Measurements from ENCODE around the gene MRPS25. TPM values are rescaled to one million over a fixed set of nuclear protein-coding genes. Genes with fewer than 3 reads are reported as not detected.

Gene MRPS25
- total and polyA plus RNA-seq, 9 of the 15 experiments (the other 6 are each of a cell fraction or from before 2014, with no cell fraction given): 34.3 to 129 (median 78.2) TPM

DNA sequence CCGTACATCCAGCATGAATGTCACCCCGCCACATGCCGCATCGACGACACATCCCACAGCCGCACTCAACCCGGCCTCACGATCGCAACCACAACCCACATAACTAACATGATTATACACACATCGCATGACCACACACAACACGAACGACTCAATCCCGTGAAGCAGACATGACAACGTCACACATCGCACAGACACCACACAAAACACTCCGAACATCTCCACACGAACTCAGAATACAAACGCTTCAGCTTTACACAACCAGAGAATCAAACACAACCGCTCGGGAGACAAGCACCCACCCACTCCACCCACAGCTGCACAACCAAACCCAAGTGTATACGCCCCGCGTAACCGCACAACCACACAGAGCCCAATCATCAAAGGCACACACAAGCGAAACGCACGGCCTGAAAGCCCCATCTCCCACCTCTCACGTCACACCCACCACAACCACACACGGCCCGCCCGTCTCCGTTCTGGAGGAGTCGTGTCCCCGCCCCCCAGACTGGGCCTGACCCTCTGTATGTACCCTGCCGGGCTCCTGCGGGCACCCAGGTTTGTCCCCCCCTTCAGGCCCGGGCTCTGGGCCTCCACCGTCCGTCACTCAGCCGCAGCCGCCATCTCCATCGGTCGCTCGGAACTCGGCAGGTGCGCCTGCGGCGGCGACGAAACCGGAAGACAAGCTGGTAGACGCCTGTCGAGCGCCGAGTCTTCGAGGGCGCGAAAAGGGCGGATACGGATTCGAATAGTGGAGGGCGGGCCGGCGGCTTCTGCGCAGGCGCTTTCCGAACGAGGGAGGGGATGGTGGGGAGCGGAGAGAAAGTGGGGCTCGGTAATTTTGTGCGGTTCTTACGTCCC is 33.6 kb upstream of the MRPS25 start, which contains the start of gene RBSN (continued):
- TF ChIP-seq, protein P1, sequence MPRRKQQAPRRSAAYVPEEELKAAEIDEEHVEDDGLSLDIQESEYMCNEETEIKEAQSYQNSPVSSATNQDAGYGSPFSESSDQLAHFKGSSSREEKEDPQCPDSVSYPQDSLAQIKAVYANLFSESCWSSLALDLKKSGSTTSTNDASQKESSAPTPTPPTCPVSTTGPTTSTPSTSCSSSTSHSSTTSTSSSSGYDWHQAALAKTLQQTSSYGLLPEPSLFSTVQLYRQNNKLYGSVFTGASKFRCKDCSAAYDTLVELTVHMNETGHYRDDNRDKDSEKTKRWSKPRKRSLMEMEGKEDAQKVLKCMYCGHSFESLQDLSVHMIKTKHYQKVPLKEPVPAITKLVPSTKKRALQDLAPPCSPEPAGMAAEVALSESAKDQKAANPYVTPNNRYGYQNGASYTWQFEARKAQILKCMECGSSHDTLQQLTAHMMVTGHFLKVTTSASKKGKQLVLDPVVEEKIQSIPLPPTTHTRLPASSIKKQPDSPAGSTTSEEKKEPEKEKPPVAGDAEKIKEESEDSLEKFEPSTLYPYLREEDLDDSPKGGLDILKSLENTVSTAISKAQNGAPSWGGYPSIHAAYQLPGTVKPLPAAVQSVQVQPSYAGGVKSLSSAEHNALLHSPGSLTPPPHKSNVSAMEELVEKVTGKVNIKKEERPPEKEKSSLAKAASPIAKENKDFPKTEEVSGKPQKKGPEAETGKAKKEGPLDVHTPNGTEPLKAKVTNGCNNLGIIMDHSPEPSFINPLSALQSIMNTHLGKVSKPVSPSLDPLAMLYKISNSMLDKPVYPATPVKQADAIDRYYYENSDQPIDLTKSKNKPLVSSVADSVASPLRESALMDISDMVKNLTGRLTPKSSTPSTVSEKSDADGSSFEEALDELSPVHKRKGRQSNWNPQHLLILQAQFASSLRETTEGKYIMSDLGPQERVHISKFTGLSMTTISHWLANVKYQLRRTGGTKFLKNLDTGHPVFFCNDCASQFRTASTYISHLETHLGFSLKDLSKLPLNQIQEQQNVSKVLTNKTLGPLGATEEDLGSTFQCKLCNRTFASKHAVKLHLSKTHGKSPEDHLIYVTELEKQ (CRISPR knock-in tag; IDR thresholded peaks at IDR 0.05): no peak
- no peak for TF ChIP-seq EWSR1 (IDR thresholded peaks at IDR 0.05; ENCODE audit: borderline replicate concordance, low read depth, partially characterized antibody)
- TF ChIP-seq KAT7 (CRISPR knock-in tag; IDR thresholded peaks at IDR 0.05; ENCODE audit: borderline replicate concordance): peak; percentile 91; the same call in 1 of the 2 replicates
- TF ChIP-seq GATA2 (CRISPR knock-in tag; IDR thresholded peaks at IDR 0.05): no peak
- TF ChIP-seq, protein P2, sequence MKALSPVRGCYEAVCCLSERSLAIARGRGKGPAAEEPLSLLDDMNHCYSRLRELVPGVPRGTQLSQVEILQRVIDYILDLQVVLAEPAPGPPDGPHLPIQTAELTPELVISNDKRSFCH (CRISPR knock-in tag; IDR thresholded peaks at IDR 0.05): no peak
- TF ChIP-seq, protein P2 (tag; IDR thresholded peaks at IDR 0.05): peak; percentile 68; the same call in 1 of the 2 replicates
- peak; percentile 75; the same call in 1 of the 2 replicates for TF ChIP-seq ZBTB7A (IDR thresholded peaks at IDR 0.05; ENCODE audit: borderline replicate concordance, control insufficient read depth, low read depth, low read length)
- peak; percentile 61 for TF ChIP-seq POU5F1 (IDR thresholded peaks at IDR 0.05; ENCODE audit: borderline replicate concordance, low read depth, low read length, partially characterized antibody)
- no peak for TF ChIP-seq BACH1 (tag; IDR thresholded peaks at IDR 0.05)
- TF ChIP-seq SAP30 (IDR thresholded peaks at IDR 0.05; ENCODE audit: borderline replicate concordance, insufficient read depth, low read depth, low read length, poor library complexity, severe bottlenecking): peak; percentile 77
- TF ChIP-seq RAD51 (IDR thresholded peaks at IDR 0.05; ENCODE audit: borderline replicate concordance, low read depth): peak; percentile 64
- peak; percentile 100 for TF ChIP-seq ELF2 (CRISPR knock-in tag; IDR thresholded peaks at IDR 0.05)
- peak; percentile 72; the same call in 1 of the 2 replicates for TF ChIP-seq ZZZ3 (IDR thresholded peaks at IDR 0.05)
- peak; percentile 70 for TF ChIP-seq BHLHE40 (IDR thresholded peaks at IDR 0.05; ENCODE audit: low read length)
- TF ChIP-seq CREB1 (IDR thresholded peaks at IDR 0.05): peak; percentile 91
- TF ChIP-seq CREB1 (CRISPR knock-in tag; IDR thresholded peaks at IDR 0.05): peak; percentile 95
- TF ChIP-seq ZBTB9 (CRISPR knock-in tag; IDR thresholded peaks at IDR 0.05): peak; percentile 97
- peak in 1 of 2 experiments; percentile 76; a peak in 1 of 4 replicates for TF ChIP-seq KDM4B (IDR thresholded peaks at IDR 0.05; ENCODE audit: borderline replicate concordance in 2 of 2, low read depth in 1 of 2)
- TF ChIP-seq, protein P3, sequence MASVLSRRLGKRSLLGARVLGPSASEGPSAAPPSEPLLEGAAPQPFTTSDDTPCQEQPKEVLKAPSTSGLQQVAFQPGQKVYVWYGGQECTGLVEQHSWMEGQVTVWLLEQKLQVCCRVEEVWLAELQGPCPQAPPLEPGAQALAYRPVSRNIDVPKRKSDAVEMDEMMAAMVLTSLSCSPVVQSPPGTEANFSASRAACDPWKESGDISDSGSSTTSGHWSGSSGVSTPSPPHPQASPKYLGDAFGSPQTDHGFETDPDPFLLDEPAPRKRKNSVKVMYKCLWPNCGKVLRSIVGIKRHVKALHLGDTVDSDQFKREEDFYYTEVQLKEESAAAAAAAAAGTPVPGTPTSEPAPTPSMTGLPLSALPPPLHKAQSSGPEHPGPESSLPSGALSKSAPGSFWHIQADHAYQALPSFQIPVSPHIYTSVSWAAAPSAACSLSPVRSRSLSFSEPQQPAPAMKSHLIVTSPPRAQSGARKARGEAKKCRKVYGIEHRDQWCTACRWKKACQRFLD (CRISPR knock-in tag; IDR thresholded peaks at IDR 0.05): peak; percentile 72
- peak; percentile 77 for TF ChIP-seq LEF1 (IDR thresholded peaks at IDR 0.05)

Data from K562 (cell line).